ENCODE data around the gene CRTC3. TPM values are rescaled to one million over a fixed set of nuclear protein-coding genes. Genes with fewer than 3 reads are reported as not detected.

Gene CRTC3
- total RNA-seq, 1 experiment from 2014 or later, result 3.9 TPM

DNA sequence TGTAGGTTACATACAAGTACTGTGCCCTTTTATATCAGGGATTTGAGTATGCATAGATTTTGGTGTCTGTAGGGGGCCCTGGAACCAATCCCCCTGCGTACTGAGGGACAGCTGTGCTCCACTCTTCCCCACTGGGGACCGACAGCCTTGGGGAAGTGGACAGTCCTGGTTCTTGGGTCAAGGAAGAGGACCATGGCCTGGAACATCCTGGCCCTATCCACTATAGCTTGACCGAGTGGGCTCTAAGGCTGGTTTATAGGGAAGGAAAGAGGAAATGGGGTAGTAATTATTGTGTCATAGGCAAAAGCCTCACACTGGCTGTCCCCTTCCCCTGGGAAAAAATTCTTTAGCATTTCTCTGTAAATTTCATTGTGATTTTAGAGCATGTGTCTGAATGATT is 49.5 kb downstream of the CRTC3 start:
- Histone ChIP-seq H3K9ac (ENCODE audit: extremely low read depth, insufficient read length, low read length) (no peak overlapping the region), H2AK5ac (ENCODE audit: insufficient read length, low read length) (no peak overlapping the region), H3K79me1 (ENCODE audit: insufficient read depth, low read depth, low read length, poor library complexity, severe bottlenecking) (no peaks in the 10 kb centered on the region), H3K18ac (ENCODE audit: insufficient read length, low read depth, low read length) (no peak overlapping the region), H3K23ac (ENCODE audit: insufficient read length, low read depth, low read length) (no peak overlapping the region), H2BK12ac (ENCODE audit: insufficient read length, low read depth, low read length) (no peak overlapping the region), H3K27ac (ENCODE audit: insufficient read length, low read depth, low read length) (no peak overlapping the region), H2BK15ac (ENCODE audit: low read depth, low read length) (no peak overlapping the region), H3T11ph (ENCODE audit: low read length) (no peak overlapping the region), H3K4me1 (ENCODE audit: insufficient read depth, low read length) (peaks cover 11% of the 10 kb centered on the region), H3K14ac (ENCODE audit: insufficient read depth, low read length) (no peak overlapping the region), H2BK5ac (ENCODE audit: insufficient read length, low read length) (no peak overlapping the region), H2AFZ (ENCODE audit: low read length) (no peak overlapping the region), H3K27me3 (ENCODE audit: insufficient read depth, low read length) (no peaks in the 10 kb centered on the region; the same call in 1 of the 2 replicates), H3K9me3 (ENCODE audit: control insufficient read depth, low read depth, low read length) (no peaks in the 10 kb centered on the region), H3K23me2 (ENCODE audit: insufficient read length, low read depth, low read length, poor library complexity, severe bottlenecking) (no peaks in the 10 kb centered on the region), H3K4me2 (ENCODE audit: insufficient read depth, insufficient read length, low read length) (no peak overlapping the region), H4K20me1 (ENCODE audit: control insufficient read depth, insufficient read depth, insufficient read length) (no peaks in the 10 kb centered on the region), H3K56ac (ENCODE audit: insufficient read length, low read depth, low read length) (no peak overlapping the region), H2BK120ac (ENCODE audit: low read depth, low read length, poor library complexity, severe bottlenecking) (no peak overlapping the region), H3K4ac (ENCODE audit: low read depth, low read length) (no peak overlapping the region), H3K79me2 (ENCODE audit: insufficient read depth, low read length) (no peaks in the 10 kb centered on the region), H4K8ac (replicated peaks; ENCODE audit: insufficient read length, low read depth, low read length) (no peak overlapping the region), H4K91ac (ENCODE audit: insufficient read length, low read depth, low read length) (no peak overlapping the region), H2BK20ac (ENCODE audit: low read depth, low read length, poor library complexity, severe bottlenecking) (no peak overlapping the region), H4K5ac (ENCODE audit: insufficient read length, low read depth, low read length) (no peak overlapping the region)
- no peak overlapping the region for H3K27ac Mint-ChIP-seq
- H3K4me1 Mint-ChIP-seq, result peaks cover 51 to 56% of the 10 kb centered on the region in 2 experiments
- TF ChIP-seq, protein P1, sequence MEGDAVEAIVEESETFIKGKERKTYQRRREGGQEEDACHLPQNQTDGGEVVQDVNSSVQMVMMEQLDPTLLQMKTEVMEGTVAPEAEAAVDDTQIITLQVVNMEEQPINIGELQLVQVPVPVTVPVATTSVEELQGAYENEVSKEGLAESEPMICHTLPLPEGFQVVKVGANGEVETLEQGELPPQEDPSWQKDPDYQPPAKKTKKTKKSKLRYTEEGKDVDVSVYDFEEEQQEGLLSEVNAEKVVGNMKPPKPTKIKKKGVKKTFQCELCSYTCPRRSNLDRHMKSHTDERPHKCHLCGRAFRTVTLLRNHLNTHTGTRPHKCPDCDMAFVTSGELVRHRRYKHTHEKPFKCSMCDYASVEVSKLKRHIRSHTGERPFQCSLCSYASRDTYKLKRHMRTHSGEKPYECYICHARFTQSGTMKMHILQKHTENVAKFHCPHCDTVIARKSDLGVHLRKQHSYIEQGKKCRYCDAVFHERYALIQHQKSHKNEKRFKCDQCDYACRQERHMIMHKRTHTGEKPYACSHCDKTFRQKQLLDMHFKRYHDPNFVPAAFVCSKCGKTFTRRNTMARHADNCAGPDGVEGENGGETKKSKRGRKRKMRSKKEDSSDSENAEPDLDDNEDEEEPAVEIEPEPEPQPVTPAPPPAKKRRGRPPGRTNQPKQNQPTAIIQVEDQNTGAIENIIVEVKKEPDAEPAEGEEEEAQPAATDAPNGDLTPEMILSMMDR (conservative IDR thresholded peaks at IDR 0.05), result no peak
- peaks cover 0 to 2% (median 0%) of the 10 kb centered on the region in 3 experiments; a peak in 1 of 7 replicates for H3K36me3 Mint-ChIP-seq (ENCODE audit: insufficient read depth in 1 of 3, low read depth in 3 of 3)
- WGBS (ENCODE audit: extremely low coverage, insufficient read length, low lambda C conversion rate), result no CpG with 5 or more reads among the region's 3 CpGs
- H3K4me3 Mint-ChIP-seq, result no peak overlapping the region
- no peak for DNase-seq
- H3K27me3 Mint-ChIP-seq (ENCODE audit: low read depth), result peaks cover 23% of the 10 kb centered on the region
- no peaks in the 10 kb centered on the region for H3K9me3 Mint-ChIP-seq
